Liver (tissue), 3 donors: ENCODE data around the gene HPCAL1.

Experiments used
- EGR1 ChIP-seq, 2 donors: IDR thresholded peaks; 2 replicates each; pipeline ENCODE4 v1.6.1; 2016 to 2018; ENCODE audit warnings: antibody characterized with exemption in 2 of 2, low read depth in 2 of 2
- HNF4A ChIP-seq, 2 donors: conservative IDR thresholded peaks; 2 replicates each; pipeline ENCODE4 v1.6.1; 2016; ENCODE audit warnings: antibody characterized with exemption in 2 of 2, mild to moderate bottlenecking in 2 of 2
- JUND ChIP-seq, 2 donors: IDR thresholded peaks; 2 replicates each; pipeline ENCODE4 v1.6.1; 2016; ENCODE audit warnings: antibody characterized with exemption in 2 of 2
- RAD21 ChIP-seq, 2 donors: IDR thresholded peaks; 2 replicates each; pipeline ENCODE4 v1.6.1; 2016; ENCODE audit warnings: antibody characterized with exemption in 2 of 2, mild to moderate bottlenecking in 2 of 2
- REST ChIP-seq: IDR thresholded peaks from 2 replicates; pipeline ENCODE4 v1.6.1; 2016; ENCODE audit warnings: antibody characterized with exemption, mild to moderate bottlenecking
- SP1 ChIP-seq: IDR thresholded peaks from 2 replicates; pipeline ENCODE4 v1.6.1; 2018; ENCODE audit warnings: antibody characterized with exemption, mild to moderate bottlenecking
- TAF1 ChIP-seq: conservative IDR thresholded peaks from 2 replicates; pipeline ENCODE4 v1.6.1; 2016; ENCODE audit warnings: antibody characterized with exemption, mild to moderate bottlenecking
- YY1 ChIP-seq: IDR thresholded peaks from 2 replicates; pipeline ENCODE4 v1.6.1; 2016; ENCODE audit warnings: antibody characterized with exemption, mild to moderate bottlenecking
- ZBTB33 ChIP-seq: IDR thresholded peaks from 2 replicates; pipeline ENCODE4 v1.6.1; 2016; ENCODE audit warnings: antibody characterized with exemption
- TF ChIP-seq, protein P1 (sequence below): fragments of 150-350 bp; IDR thresholded peaks from 2 replicates; pipeline ENCODE4 v1.5.1; 2017; ENCODE audit warnings: improper control_type of control experiment, low read depth, low read length; ENCODE audit not compliant: missing input control
- TF ChIP-seq, protein P2 (sequence below): IDR thresholded peaks from 2 replicates; pipeline ENCODE4 v1.6.1; 2016; ENCODE audit warnings: antibody characterized with exemption
- TF ChIP-seq, protein P3 (sequence below): IDR thresholded peaks from 2 replicates; pipeline ENCODE4 v1.6.1; 2016; ENCODE audit warnings: antibody characterized with exemption
- donor health status: healthy.
- donor health status: healthy.

- TF ChIP-seq, protein P1, sequence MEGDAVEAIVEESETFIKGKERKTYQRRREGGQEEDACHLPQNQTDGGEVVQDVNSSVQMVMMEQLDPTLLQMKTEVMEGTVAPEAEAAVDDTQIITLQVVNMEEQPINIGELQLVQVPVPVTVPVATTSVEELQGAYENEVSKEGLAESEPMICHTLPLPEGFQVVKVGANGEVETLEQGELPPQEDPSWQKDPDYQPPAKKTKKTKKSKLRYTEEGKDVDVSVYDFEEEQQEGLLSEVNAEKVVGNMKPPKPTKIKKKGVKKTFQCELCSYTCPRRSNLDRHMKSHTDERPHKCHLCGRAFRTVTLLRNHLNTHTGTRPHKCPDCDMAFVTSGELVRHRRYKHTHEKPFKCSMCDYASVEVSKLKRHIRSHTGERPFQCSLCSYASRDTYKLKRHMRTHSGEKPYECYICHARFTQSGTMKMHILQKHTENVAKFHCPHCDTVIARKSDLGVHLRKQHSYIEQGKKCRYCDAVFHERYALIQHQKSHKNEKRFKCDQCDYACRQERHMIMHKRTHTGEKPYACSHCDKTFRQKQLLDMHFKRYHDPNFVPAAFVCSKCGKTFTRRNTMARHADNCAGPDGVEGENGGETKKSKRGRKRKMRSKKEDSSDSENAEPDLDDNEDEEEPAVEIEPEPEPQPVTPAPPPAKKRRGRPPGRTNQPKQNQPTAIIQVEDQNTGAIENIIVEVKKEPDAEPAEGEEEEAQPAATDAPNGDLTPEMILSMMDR = no peak
- no peak for TF ChIP-seq SP1
- TF ChIP-seq ZBTB33 = no peak
- no peak for TF ChIP-seq REST
- TF ChIP-seq EGR1 (IDR thresholded peaks at IDR 0.05; ENCODE audit: low read depth in 2 of 2) = no peak
- TF ChIP-seq JUND (IDR thresholded peaks at IDR 0.05) = no peak
- TF ChIP-seq, protein P2, sequence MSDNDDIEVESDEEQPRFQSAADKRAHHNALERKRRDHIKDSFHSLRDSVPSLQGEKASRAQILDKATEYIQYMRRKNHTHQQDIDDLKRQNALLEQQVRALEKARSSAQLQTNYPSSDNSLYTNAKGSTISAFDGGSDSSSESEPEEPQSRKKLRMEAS = no peak
- no peak for TF ChIP-seq RAD21 (IDR thresholded peaks at IDR 0.05)
- no peak for TF ChIP-seq TAF1
- no peak for TF ChIP-seq HNF4A (conservative IDR thresholded peaks at IDR 0.05)
- TF ChIP-seq YY1 = no peak
- TF ChIP-seq, protein P3, sequence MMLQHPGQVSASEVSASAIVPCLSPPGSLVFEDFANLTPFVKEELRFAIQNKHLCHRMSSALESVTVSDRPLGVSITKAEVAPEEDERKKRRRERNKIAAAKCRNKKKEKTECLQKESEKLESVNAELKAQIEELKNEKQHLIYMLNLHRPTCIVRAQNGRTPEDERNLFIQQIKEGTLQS = no peak
These were observed 166.6 kb downstream of the HPCAL1 start for GRCh38 chr2:10469301-10469700.
